ENCODE data around the gene TOX2.

TOX2 gene

DNA sequence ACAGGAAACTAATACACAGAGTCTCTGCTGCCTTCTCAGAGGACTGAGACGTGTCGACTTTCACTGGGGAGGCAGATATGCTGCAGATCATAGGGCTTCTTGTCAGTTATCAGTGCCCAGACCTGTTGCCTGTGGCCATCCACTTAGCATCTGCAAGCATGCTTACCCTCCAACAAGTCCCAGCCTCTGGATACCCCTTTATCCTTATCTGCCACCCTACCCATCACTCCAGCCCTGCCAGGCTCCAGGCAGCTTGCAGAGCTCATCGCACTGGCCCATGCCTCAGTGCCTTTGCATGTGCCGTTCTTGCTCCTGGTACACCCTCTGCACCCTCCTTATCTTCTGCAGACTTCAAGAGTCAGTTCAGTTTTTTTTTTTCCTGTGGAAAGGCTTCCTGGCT is 119.2 kb downstream of the TOX2 start:
- H3K4me3 Mint-ChIP-seq: no peak overlapping the region
- H3K4me1 Mint-ChIP-seq: no peaks in the 10 kb centered on the region
- TF ChIP-seq, protein P1, sequence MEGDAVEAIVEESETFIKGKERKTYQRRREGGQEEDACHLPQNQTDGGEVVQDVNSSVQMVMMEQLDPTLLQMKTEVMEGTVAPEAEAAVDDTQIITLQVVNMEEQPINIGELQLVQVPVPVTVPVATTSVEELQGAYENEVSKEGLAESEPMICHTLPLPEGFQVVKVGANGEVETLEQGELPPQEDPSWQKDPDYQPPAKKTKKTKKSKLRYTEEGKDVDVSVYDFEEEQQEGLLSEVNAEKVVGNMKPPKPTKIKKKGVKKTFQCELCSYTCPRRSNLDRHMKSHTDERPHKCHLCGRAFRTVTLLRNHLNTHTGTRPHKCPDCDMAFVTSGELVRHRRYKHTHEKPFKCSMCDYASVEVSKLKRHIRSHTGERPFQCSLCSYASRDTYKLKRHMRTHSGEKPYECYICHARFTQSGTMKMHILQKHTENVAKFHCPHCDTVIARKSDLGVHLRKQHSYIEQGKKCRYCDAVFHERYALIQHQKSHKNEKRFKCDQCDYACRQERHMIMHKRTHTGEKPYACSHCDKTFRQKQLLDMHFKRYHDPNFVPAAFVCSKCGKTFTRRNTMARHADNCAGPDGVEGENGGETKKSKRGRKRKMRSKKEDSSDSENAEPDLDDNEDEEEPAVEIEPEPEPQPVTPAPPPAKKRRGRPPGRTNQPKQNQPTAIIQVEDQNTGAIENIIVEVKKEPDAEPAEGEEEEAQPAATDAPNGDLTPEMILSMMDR (IDR thresholded peaks at IDR 0.05; ENCODE audit: unreplicated experiment in 3 of 3): no peak
- no peak overlapping the region for H3K27ac Mint-ChIP-seq
- H3K9me3 Mint-ChIP-seq: peaks cover 3% of the 10 kb centered on the region
- H3K36me3 Mint-ChIP-seq (ENCODE audit: low read depth): no peaks in the 10 kb centered on the region
- peaks cover 45% of the 10 kb centered on the region for H3K27me3 Mint-ChIP-seq (ENCODE audit: low read depth)

DNA sequence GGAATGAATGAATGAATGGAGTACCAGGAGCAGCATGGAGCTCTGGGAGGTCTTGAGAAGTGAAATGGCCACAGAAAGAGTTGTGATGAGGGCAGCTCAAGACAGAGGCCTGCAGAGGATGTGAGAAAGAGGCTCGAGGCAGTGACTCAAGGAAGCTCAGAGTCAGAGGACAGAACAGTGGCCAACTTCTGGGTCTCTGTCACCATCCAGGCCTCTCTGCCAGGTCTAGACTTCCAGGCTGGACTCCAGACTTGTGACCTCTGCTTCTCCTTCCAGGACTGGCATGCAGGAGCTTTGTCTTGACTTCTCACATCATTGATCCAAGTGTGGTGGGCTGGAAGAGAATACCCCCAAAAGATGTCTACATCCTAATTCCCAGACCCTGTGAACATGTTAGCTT is 119.8 kb downstream of the TOX2 start:
- TF ChIP-seq, protein P1 (IDR thresholded peaks at IDR 0.05; ENCODE audit: unreplicated experiment in 3 of 3): no peak
- no peaks in the 10 kb centered on the region for H3K4me1 Mint-ChIP-seq
- H3K27ac Mint-ChIP-seq: no peak overlapping the region
- H3K27me3 Mint-ChIP-seq (ENCODE audit: low read depth): peaks cover 48% of the 10 kb centered on the region
- H3K9me3 Mint-ChIP-seq: peaks cover 3% of the 10 kb centered on the region
- no peaks in the 10 kb centered on the region for H3K36me3 Mint-ChIP-seq (ENCODE audit: low read depth)
- H3K4me3 Mint-ChIP-seq: no peak overlapping the region

DNA sequence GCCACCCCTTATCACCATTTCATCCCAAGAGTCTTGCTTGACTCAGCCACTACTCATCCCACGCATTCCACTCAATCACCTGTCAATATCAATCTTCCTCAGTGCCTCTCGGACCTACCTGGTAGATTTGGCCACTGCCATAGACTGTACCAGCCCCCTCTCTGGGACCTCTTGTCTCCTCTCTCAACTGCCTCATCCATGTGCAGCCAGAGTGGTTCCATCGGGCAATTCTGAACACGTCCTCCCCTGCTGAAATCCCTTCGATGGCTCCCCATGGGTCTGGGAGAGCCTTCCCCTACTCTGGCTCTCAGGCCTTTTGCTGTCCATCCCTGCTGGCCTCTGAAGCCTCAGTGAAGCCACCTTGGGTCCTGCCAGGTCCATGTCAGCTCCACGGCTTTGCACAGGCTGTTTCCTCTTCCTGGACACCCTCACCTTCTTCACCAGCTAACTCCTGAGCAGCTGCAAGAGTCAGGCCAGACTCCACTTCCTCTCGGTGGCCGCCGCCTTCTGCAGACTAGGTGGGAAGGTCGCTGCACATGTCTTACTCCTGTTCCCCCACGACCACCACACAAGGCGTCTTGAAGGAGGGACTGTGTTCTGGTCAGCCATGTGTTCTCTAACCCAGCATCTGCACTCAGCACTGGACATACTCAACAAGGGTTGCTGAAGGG is 120.4 kb downstream of the TOX2 start:
- H3K27ac Mint-ChIP-seq: no peak overlapping the region
- H3K4me3 Mint-ChIP-seq: no peak overlapping the region
- TF ChIP-seq, protein P1 (IDR thresholded peaks at IDR 0.05; ENCODE audit: unreplicated experiment in 3 of 3): no peak
- H3K36me3 Mint-ChIP-seq (ENCODE audit: low read depth): no peaks in the 10 kb centered on the region
- peaks cover 3% of the 10 kb centered on the region for H3K9me3 Mint-ChIP-seq
- peaks cover 47% of the 10 kb centered on the region for H3K27me3 Mint-ChIP-seq (ENCODE audit: low read depth)
- H3K4me1 Mint-ChIP-seq: no peaks in the 10 kb centered on the region

DNA sequence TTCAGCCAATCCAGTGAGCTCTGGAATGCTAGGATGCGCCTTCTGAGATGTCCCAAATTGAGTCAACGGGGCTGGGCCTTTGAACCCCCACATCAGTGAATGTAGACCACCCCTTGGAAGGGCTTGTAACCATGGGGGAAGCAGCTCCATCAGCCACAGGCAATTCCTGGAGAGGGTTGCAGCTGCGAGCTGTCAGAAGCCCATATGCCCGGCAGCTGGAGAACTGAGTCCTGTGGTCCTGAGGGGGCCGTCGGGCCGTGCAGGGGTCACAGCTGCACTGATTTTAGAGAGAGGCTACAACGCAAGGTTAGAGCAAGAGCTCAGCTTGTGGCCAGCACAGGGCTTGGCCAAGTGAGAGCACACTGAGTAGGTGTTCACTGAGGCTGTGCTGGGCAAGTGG is 121.3 kb downstream of the TOX2 start:
- no peaks in the 10 kb centered on the region for H3K36me3 Mint-ChIP-seq (ENCODE audit: low read depth)
- H3K9me3 Mint-ChIP-seq: peaks cover 3% of the 10 kb centered on the region
- no peaks in the 10 kb centered on the region for H3K4me1 Mint-ChIP-seq
- H3K27me3 Mint-ChIP-seq (ENCODE audit: low read depth): peaks cover 52% of the 10 kb centered on the region
- TF ChIP-seq, protein P1 (IDR thresholded peaks at IDR 0.05; ENCODE audit: unreplicated experiment in 3 of 3): no peak
- H3K27ac Mint-ChIP-seq: no peak overlapping the region
- no peak overlapping the region for H3K4me3 Mint-ChIP-seq

DNA sequence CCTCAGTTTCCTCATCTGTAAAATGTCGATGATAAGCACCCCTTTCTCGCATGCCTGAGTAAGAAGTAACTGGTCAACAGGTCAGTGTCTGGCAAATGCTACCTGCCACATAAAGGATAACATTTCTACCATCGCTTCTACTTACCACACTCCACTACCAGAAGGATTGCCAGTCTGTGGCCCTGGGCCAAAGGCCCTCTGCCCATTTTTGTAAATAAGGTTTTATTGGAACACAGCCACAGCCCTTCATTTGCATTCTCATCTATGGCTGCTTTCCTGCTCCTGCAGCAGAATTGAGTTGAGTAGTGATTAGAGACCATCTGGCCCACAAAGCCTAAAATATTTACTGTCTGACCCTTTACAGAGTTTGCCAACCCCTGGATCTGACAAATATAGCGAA is 121.8 kb downstream of the TOX2 start:
- Mint-ChIP-seq H3K4me1 (no peaks in the 10 kb centered on the region), H3K27ac (no peak overlapping the region), H3K9me3 (peaks cover 3% of the 10 kb centered on the region), H3K27me3 (ENCODE audit: low read depth) (peaks cover 57% of the 10 kb centered on the region), H3K36me3 (ENCODE audit: low read depth) (no peaks in the 10 kb centered on the region), H3K4me3 (no peak overlapping the region)
- TF ChIP-seq, protein P1 (IDR thresholded peaks at IDR 0.05; ENCODE audit: unreplicated experiment in 3 of 3): no peak

DNA sequence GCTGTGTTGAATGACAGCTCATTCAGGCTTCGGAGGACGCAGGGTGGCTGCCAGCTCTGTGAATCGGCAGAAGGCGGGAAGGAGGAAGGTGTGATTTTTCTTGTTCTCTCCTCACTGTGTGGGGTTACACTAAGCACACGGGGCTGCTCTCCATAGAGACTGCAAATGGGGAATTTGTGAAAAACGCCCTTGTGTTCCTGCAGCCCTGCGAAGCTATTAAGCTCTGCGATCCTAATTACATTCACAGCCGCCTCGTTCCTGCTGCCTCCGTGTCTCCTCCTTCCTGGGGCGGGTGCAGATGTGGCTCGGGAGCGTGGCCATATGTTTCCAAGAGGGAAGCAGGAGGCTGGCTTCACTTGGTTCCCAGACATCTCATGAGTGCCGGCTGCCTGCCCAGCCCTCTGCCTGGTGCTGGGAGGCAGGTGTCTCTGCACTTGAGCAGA is 124.0 kb downstream of the TOX2 start:
- Mint-ChIP-seq H3K9me3 (no peaks in the 10 kb centered on the region), H3K27me3 (ENCODE audit: low read depth) (peaks cover 71% of the 10 kb centered on the region), H3K27ac (no peak overlapping the region), H3K36me3 (ENCODE audit: low read depth) (no peaks in the 10 kb centered on the region), H3K4me1 (no peaks in the 10 kb centered on the region), H3K4me3 (no peak overlapping the region)
- TF ChIP-seq, protein P1 (IDR thresholded peaks at IDR 0.05; ENCODE audit: unreplicated experiment in 3 of 3): no peak
